Measurements from ENCODE around the gene P2RY8. TPM values are rescaled to one million over a fixed set of nuclear protein-coding genes. Genes with fewer than 3 reads are reported as not detected.

The P2RY8 gene
- total and polyA plus RNA-seq, 10 of the 15 experiments (the other 5 are each of a cell fraction or from before 2014, with no cell fraction given) = 2.0 to 64.4 (median 36.5) TPM

DNA sequence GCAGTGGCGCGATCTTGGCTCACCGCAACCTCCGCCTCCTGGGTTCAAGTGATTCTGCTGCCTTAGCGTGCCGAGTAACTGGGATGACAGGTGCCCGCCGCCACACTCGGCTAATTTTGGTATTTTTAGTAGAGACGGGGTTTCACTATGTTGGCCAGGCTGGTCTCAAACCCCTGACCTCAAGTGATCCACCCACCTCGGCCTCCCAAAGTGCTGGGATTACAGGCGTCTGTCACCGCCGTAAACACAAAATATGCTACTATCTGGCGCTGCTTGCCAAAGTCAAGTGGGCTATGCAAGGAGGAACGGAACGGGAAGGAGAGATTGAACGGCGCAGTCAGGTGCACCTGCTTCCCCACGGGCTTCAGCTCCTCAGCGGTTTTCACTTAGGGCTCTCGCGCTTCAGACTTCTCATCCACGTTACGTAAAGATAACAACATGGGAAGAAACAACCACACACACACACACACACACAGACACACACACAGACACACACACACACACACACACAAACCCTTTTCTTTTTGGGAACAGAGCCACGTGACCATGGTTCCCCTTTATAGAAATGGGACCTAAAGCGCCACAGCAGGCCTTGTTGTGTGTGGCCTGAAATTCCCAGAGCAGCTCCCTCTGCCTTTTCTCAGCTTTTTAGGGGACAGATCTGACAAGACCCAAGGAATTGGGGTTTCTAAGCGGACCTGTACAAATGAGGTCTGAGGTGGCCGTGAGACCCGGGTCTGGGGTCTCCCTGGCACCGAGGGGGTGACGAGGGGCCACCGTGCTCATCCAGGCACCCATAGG lies 1.5 kb downstream of the P2RY8 start (continued):
- peak; percentile 59 to 63; a peak in 3 of 4 replicates for TF ChIP-seq EP300 (IDR thresholded peaks at IDR 0.05; ENCODE audit: borderline replicate concordance in 1 of 2, control insufficient read depth in 1 of 2, low read depth in 2 of 2, low read length in 2 of 2)
- TF ChIP-seq RUNX3 (IDR thresholded peaks at IDR 0.05; ENCODE audit: low read length) = no peak
- no peak for TF ChIP-seq CBX3 (IDR thresholded peaks at IDR 0.05; ENCODE audit: borderline replicate concordance, low read depth)
- no peak for TF ChIP-seq RFX5 (IDR thresholded peaks at IDR 0.05; ENCODE audit: low read depth, low read length)
- peak; percentile 34; the same call in 1 of the 2 replicates for TF ChIP-seq HDGF (IDR thresholded peaks at IDR 0.05)
- no peak for TF ChIP-seq ZNF274 (IDR thresholded peaks at IDR 0.05; ENCODE audit: insufficient read depth, insufficient read length)
- TF ChIP-seq MTA2 (IDR thresholded peaks at IDR 0.05; ENCODE audit: low read depth) = peak; percentile 43; the same call in 1 of the 2 replicates
- TF ChIP-seq RCOR1 (conservative IDR thresholded peaks at IDR 0.05; ENCODE audit: low read depth, low read length) = no peak
- TF ChIP-seq POU2F2 (IDR thresholded peaks at IDR 0.05; ENCODE audit: borderline replicate concordance, low read depth, low read length) = 0 out of 3 replicates have a peak, but pooled peaks have one; percentile 33
- TF ChIP-seq SREBF1 (IDR thresholded peaks at IDR 0.05; ENCODE audit: low read length) = no peak
- no peak for TF ChIP-seq SUPT20H (IDR thresholded peaks at IDR 0.05; ENCODE audit: borderline replicate concordance, control insufficient read depth, low read depth, low read length)
- TF ChIP-seq HCFC1 (IDR thresholded peaks at IDR 0.05; ENCODE audit: low read length) = no peak
- no peak for TF ChIP-seq EZH2 (IDR thresholded peaks at IDR 0.05; ENCODE audit: borderline replicate concordance, control insufficient read depth, low read depth, low read length)
- no peak for TF ChIP-seq ZNF207 (IDR thresholded peaks at IDR 0.05; ENCODE audit: borderline replicate concordance)
- TF ChIP-seq SP1 (IDR thresholded peaks at IDR 0.05; ENCODE audit: low read depth, low read length) = peak; percentile 23
- no peak for TF ChIP-seq SMAD1 (IDR thresholded peaks at IDR 0.05; ENCODE audit: low read depth, partially characterized antibody)
- TF ChIP-seq MYC (IDR thresholded peaks at IDR 0.05; ENCODE audit: insufficient read depth, insufficient read length, insufficient replicate concordance, low read length, severe bottlenecking) = no peak
- no peak for TF ChIP-seq NRF1 (conservative IDR thresholded peaks at IDR 0.05; ENCODE audit: low read depth, low read length)
- no peak for TF ChIP-seq BCLAF1 (IDR thresholded peaks at IDR 0.05)
- no peak; the same call in 1 of the 2 replicates for TF ChIP-seq SMAD5 (IDR thresholded peaks at IDR 0.05; ENCODE audit: low read depth)
- TF ChIP-seq BRCA1 (IDR thresholded peaks at IDR 0.05; ENCODE audit: low read depth, low read length) = no peak
- TF ChIP-seq YY1 (IDR thresholded peaks at IDR 0.05; ENCODE audit: low read depth, low read length) = no peak
- peak; percentile 87 for TF ChIP-seq IKZF1 (conservative IDR thresholded peaks at IDR 0.05)
- no peak for TF ChIP-seq SMC3 (IDR thresholded peaks at IDR 0.05; ENCODE audit: borderline replicate concordance, low read length)
- no peak for TF ChIP-seq MTA3 (IDR thresholded peaks at IDR 0.05; ENCODE audit: borderline replicate concordance, low read length)
- TF ChIP-seq SKIL (IDR thresholded peaks at IDR 0.05; ENCODE audit: low read depth, poor library complexity, severe bottlenecking) = peak; percentile 87
- no peak for TF ChIP-seq RBBP5 (conservative IDR thresholded peaks at IDR 0.05)
- no peak for TF ChIP-seq NFXL1 (IDR thresholded peaks at IDR 0.05; ENCODE audit: borderline replicate concordance)
